T-cell (primary cell): ENCODE data around the gene CYP2A13. TPM values are rescaled to one million over a fixed set of nuclear protein-coding genes. Genes with fewer than 3 reads are reported as not detected.
A peak's percentile ranks its signal among the peaks of the same experiment; 100 is the strongest.

Experiments used
- ATAC-seq, 4 experiments: fragments of 200-7000 bp in 3 of 4; fragments of 150-1000 bp in 1 of 4; cut with Tn5 transposase; replicated peaks in 1 of 4; 1 replicate in 3 of 4; 2 replicates in 1 of 4; pipeline ENCODE4 v1.10.0; 2021; ENCODE audit warnings: moderate library complexity in 3 of 4, mild to moderate bottlenecking in 2 of 4, moderate number of reproducible peaks in 1 of 4
- CTCF ChIA-PET, 2 donors: fragments of 300-600 bp; sonication (Branson Sonifier 250); formaldehyde crosslinking; loops; one replicate each; lab custom pipeline; 2022; ENCODE audit warnings: antibody characterized with exemption in 2 of 2; lab: Charles Lee
- POLR2A ChIA-PET, 2 donors: fragments of 300-600 bp; sonication (Branson Sonifier 250); formaldehyde crosslinking; loops; one replicate each; lab custom pipeline; 2022; ENCODE audit warnings: antibody characterized with exemption in 2 of 2; lab: Charles Lee
- DNase-seq, 35 experiments: peaks; one replicate each; pipeline versions ENCODE4 v3.0.0 to v3.0.0-alpha.2; 2013 to 2023
- H3K27ac ChIP-seq: one replicate; pipeline ENCODE4 v1.5.1; 2013; ENCODE audit warnings: low read length
- H3K27me3 ChIP-seq, 2 experiments: replicated peaks in 1 of 2; 1 replicate in 1 of 2; 2 replicates in 1 of 2; pipeline versions ENCODE4 v1.6.1 to v1.7.0; 2013; ENCODE audit warnings: low read length in 1 of 2, mixed read lengths in 1 of 2; ENCODE audit not compliant: control insufficient read depth in 2 of 2, insufficient read depth in 2 of 2; ENCODE audit errors: extremely low read depth in 1 of 2
- H3K36me3 ChIP-seq, 2 donors: 1 replicate in 1 of 2; 2 replicates in 1 of 2; pipeline versions ENCODE4 v1.6.1 to v1.7.0; 2013; ENCODE audit warnings: low read length in 1 of 2; ENCODE audit not compliant: control insufficient read depth in 2 of 2, insufficient read depth in 1 of 2; ENCODE audit errors: extremely low read depth in 1 of 2
- H3K4me1 ChIP-seq, 2 experiments: 1 replicate in 1 of 2; 2 replicates in 1 of 2; pipeline versions ENCODE4 v1.6.1 to v1.7.0; 2013; ENCODE audit warnings: low read length in 2 of 2, mixed read lengths in 1 of 2; ENCODE audit not compliant: insufficient read depth in 2 of 2, control insufficient read depth in 1 of 2; ENCODE audit errors: extremely low read depth in 1 of 2
- H3K4me3 ChIP-seq, 2 donors: 1 replicate in 1 of 2; 2 replicates in 1 of 2; pipeline versions ENCODE4 v1.5.1 to v1.7.0; 2013; ENCODE audit warnings: mild to moderate bottlenecking in 2 of 2, low read length in 1 of 2, moderate library complexity in 1 of 2; ENCODE audit not compliant: control insufficient read depth in 1 of 2; ENCODE audit errors: extremely low read depth in 1 of 2
- H3K9me3 ChIP-seq: 2 replicates; pipeline ENCODE4 v1.7.0; 2013
- H3K27ac Mint-ChIP-seq, 2 donors: one replicate each; pipeline ENCODE4 v1.8.0; 2020 to 2021; ENCODE audit warnings: mild to moderate bottlenecking in 2 of 2, mixed read lengths in 2 of 2
- H3K27me3 Mint-ChIP-seq, 2 donors: one replicate each; pipeline ENCODE4 v1.8.0; 2021 to 2022; ENCODE audit warnings: mixed read lengths in 2 of 2
- H3K36me3 Mint-ChIP-seq: one replicate; pipeline ENCODE4 v1.8.0; 2021; ENCODE audit warnings: mixed read lengths
- H3K4me1 Mint-ChIP-seq, 3 donors: one replicate each; pipeline ENCODE4 v1.8.0; 2020 to 2022; ENCODE audit warnings: mixed read lengths in 3 of 3, mild to moderate bottlenecking in 1 of 3
- H3K4me3 Mint-ChIP-seq, 3 donors: one replicate each; pipeline ENCODE4 v1.8.0; 2020 to 2022; ENCODE audit warnings: mild to moderate bottlenecking in 3 of 3, mixed read lengths in 3 of 3, moderate library complexity in 3 of 3
- H3K9me3 Mint-ChIP-seq, 3 donors: one replicate each; pipeline ENCODE4 v1.8.0; 2020 to 2022; ENCODE audit warnings: mixed read lengths in 3 of 3
- WGBS: methylation state at CpG from one replicate; pipeline ENCODE4 v1.1.5; 2013; ENCODE audit warnings: missing lambda C conversion rate; ENCODE audit not compliant: insufficient coverage; 5-methylcytosine and 5-hydroxymethylcytosine counted together
- total RNA-seq, 35 experiments: library from RNA in 6 of 35; stranded (reverse) in 6 of 35; fragments of 120-200 nt in 1 of 35; gene quantifications; one replicate each; pipeline versions ENCODE4 v1.2.1 to v1.2.4 and lab custom pipeline; 2013 to 2026

CYP2A13 gene
- total RNA-seq, 5 donors from 2014 or later (not counting 1 experiment from before 2014, with no cell fraction given), result not detected

- H3K4me1 ChIP-seq, result no peaks in the 10 kb centered on the region
- POLR2A ChIA-PET, result no interaction called here
- H3K36me3 ChIP-seq, result no peaks in the 10 kb centered on the region
- no peak for ATAC-seq
- H3K4me3 ChIP-seq, result no peak overlapping the region
- H3K27me3 ChIP-seq, result peaks cover 0 to 6% of the 10 kb centered on the region in 2 experiments
- no peaks in the 10 kb centered on the region for H3K4me1 Mint-ChIP-seq
- H3K27me3 Mint-ChIP-seq, result peaks cover 27 to 33% of the 10 kb centered on the region in 2 donors
- DNase-seq, result peak in 1 of 35 experiments; percentile 12
- CTCF ChIA-PET, result no interaction called here
- H3K36me3 Mint-ChIP-seq, result no peaks in the 10 kb centered on the region
- H3K27ac Mint-ChIP-seq, result no peak overlapping the region
- H3K9me3 Mint-ChIP-seq, result no peaks in the 10 kb centered on the region
- H3K9me3 ChIP-seq, result no peaks in the 10 kb centered on the region
- H3K27ac ChIP-seq, result no peak overlapping the region
- H3K4me3 Mint-ChIP-seq, result no peak overlapping the region
- no CpG with 5 or more reads among the region's 7 CpGs for WGBS
These were observed 23.2 kb upstream of the CYP2A13 start for GRCh38 chr19:41064974-41065569.

GRCh38 chr19:41076286-41076685 lies 12.0 kb upstream of the CYP2A13 start:
- CTCF ChIA-PET, result no interaction called here
- POLR2A ChIA-PET, result no interaction called here
- no peaks in the 10 kb centered on the region for H3K36me3 ChIP-seq
- no peaks in the 10 kb centered on the region for H3K9me3 ChIP-seq
- no peak overlapping the region for H3K4me3 ChIP-seq
- WGBS, result no CpG with 5 or more reads among the region's 3 CpGs
- Mint-ChIP-seq H3K27me3 (peaks cover 31 to 34% of the 10 kb centered on the region in 2 donors), H3K9me3 (peaks cover 3 to 16% (median 11%) of the 10 kb centered on the region in 3 donors), H3K36me3 (no peaks in the 10 kb centered on the region), H3K27ac (no peak overlapping the region), H3K4me1 (no peaks in the 10 kb centered on the region), H3K4me3 (no peak overlapping the region)
- no peak for DNase-seq
- no peaks in the 10 kb centered on the region for H3K4me1 ChIP-seq
- H3K27ac ChIP-seq, result no peak overlapping the region
- peaks cover 0 to 4% of the 10 kb centered on the region in 2 experiments for H3K27me3 ChIP-seq
- ATAC-seq, result no peak

GRCh38 chr19:41083516-41083915 lies 4.7 kb upstream of the CYP2A13 start:
- H3K36me3 ChIP-seq, result no peaks in the 10 kb centered on the region
- ATAC-seq (no peak), DNase-seq (no peak)
- H3K27ac ChIP-seq, result no peak overlapping the region
- no CpG with 5 or more reads among the region's 2 CpGs for WGBS
- POLR2A ChIA-PET, result interaction anchor here in 1 of 2 donors (0.7 kb wide), 1 partner anchor 19 kb away, joined by 4 read pairs; no protein-coding TSS in a partner anchor
- H3K27me3 ChIP-seq, result peaks cover 0 to 32% of the 10 kb centered on the region in 2 experiments
- H3K4me3 Mint-ChIP-seq, result no peak overlapping the region
- no peaks in the 10 kb centered on the region for H3K36me3 Mint-ChIP-seq
- CTCF ChIA-PET, result interaction anchor here in 1 of 2 donors (1.0 kb wide), 1 partner anchor 18 kb away, joined by 3 read pairs; no protein-coding TSS in a partner anchor
- H3K9me3 Mint-ChIP-seq, result peaks cover 3 to 16% (median 11%) of the 10 kb centered on the region in 3 donors
- H3K27ac Mint-ChIP-seq, result no peak overlapping the region
- no peaks in the 10 kb centered on the region for H3K4me1 Mint-ChIP-seq
- H3K4me3 ChIP-seq, result no peak overlapping the region
- no peaks in the 10 kb centered on the region for H3K4me1 ChIP-seq
- H3K27me3 Mint-ChIP-seq, result peaks cover 47 to 58% of the 10 kb centered on the region in 2 donors
- no peaks in the 10 kb centered on the region for H3K9me3 ChIP-seq

- Histone ChIP-seq H3K9me3 (no peaks in the 10 kb centered on the region), H3K27me3 (peaks cover 2 to 53% of the 10 kb centered on the region in 2 experiments), H3K27ac (no peak overlapping the region), H3K4me1 (peaks cover 0 to 4% of the 10 kb centered on the region in 2 experiments), H3K4me3 (no peak overlapping the region), H3K36me3 (no peaks in the 10 kb centered on the region)
- CTCF ChIA-PET, result interaction anchor here (0.5 to 0.6 kb wide), 2 partner anchors 11 to 492 kb away, joined by 3 read pairs; no protein-coding TSS in a partner anchor
- DNase-seq (no peak), ATAC-seq (no peak)
- POLR2A ChIA-PET, result no interaction called here
- Mint-ChIP-seq H3K36me3 (no peaks in the 10 kb centered on the region), H3K27ac (no peak overlapping the region), H3K4me1 (peaks cover 4 to 10% (median 7%) of the 10 kb centered on the region in 3 donors), H3K9me3 (peaks cover 0 to 3% (median 3%) of the 10 kb centered on the region in 3 donors), H3K4me3 (no peak overlapping the region), H3K27me3 (peaks cover 59 to 75% of the 10 kb centered on the region in 2 donors)
- no CpG with 5 or more reads among the region's 1 CpG for WGBS
These were observed 2.4 kb upstream of the CYP2A13 start for GRCh38 chr19:41085748-41086415.

GRCh38 chr19:41089959-41090358 lies 1.7 kb downstream of the CYP2A13 start:
- ATAC-seq (peak in 1 of 4 experiments; percentile 24), DNase-seq (peak in 2 of 35 experiments; percentile 1 to 14)
- H3K4me3 ChIP-seq, result no peak overlapping the region
- H3K27me3 ChIP-seq, result peaks cover 2 to 64% of the 10 kb centered on the region in 2 experiments
- WGBS, result 7% methylated on average over 28 of the region's 32 CpGs
- peaks cover 0 to 4% of the 10 kb centered on the region in 2 experiments for H3K4me1 ChIP-seq
- POLR2A ChIA-PET, result no interaction called here
- H3K4me1 Mint-ChIP-seq, result peaks cover 4 to 11% (median 7%) of the 10 kb centered on the region in 3 donors
- peaks cover 65 to 85% of the 10 kb centered on the region in 2 donors for H3K27me3 Mint-ChIP-seq
- H3K4me3 Mint-ChIP-seq, result peak overlapping the region in 2 of 3 donors; percentile 25 to 58
- H3K27ac ChIP-seq, result no peak overlapping the region
- no peaks in the 10 kb centered on the region for H3K9me3 Mint-ChIP-seq
- no peaks in the 10 kb centered on the region for H3K36me3 ChIP-seq
- no peak overlapping the region for H3K27ac Mint-ChIP-seq
- CTCF ChIA-PET, result interaction anchor here in 1 of 2 donors (0.6 kb wide), 1 partner anchor 162 kb away, joined by 3 read pairs; no protein-coding TSS in a partner anchor
- no peaks in the 10 kb centered on the region for H3K9me3 ChIP-seq
- no peaks in the 10 kb centered on the region for H3K36me3 Mint-ChIP-seq

- H3K4me1 ChIP-seq, result no peaks in the 10 kb centered on the region
- DNase-seq (no peak), ATAC-seq (peak in 2 of 4 experiments; percentile 66 to 83)
- H3K36me3 ChIP-seq, result no peaks in the 10 kb centered on the region
- peaks cover 39 to 59% of the 10 kb centered on the region in 2 donors for H3K27me3 Mint-ChIP-seq
- 50% methylated on average over 4 of the region's 15 CpGs for WGBS
- peaks cover 1 to 8% (median 2%) of the 10 kb centered on the region in 3 donors for H3K4me1 Mint-ChIP-seq
- ChIA-PET CTCF (interaction anchor here in 1 of 2 donors (0.6 kb wide), 1 partner anchor 352 kb away, joined by 4 read pairs; no protein-coding TSS in a partner anchor), POLR2A (interaction anchor here in 1 of 2 donors (0.7 kb wide), 1 partner anchor 25 kb away, joined by 3 read pairs; no protein-coding TSS in a partner anchor)
- no peak overlapping the region for H3K27ac Mint-ChIP-seq
- H3K9me3 ChIP-seq, result no peaks in the 10 kb centered on the region
- no peak overlapping the region for H3K27ac ChIP-seq
- H3K4me3 ChIP-seq, result no peak overlapping the region
- peaks cover 2 to 36% of the 10 kb centered on the region in 2 experiments for H3K27me3 ChIP-seq
- H3K36me3 Mint-ChIP-seq, result no peaks in the 10 kb centered on the region
- H3K9me3 Mint-ChIP-seq, result peaks cover 0 to 4% (median 2%) of the 10 kb centered on the region in 3 donors
- H3K4me3 Mint-ChIP-seq, result no peak overlapping the region
These were observed 7.5 kb downstream of the CYP2A13 start for GRCh38 chr19:41095703-41096102.
